KMS-11 (cell line): ENCODE measurements around the gene SEMA3B.

ENCODE experiments used
- H2AFZ ChIP-seq: fragments of 200-600 bp; sonication (generic); 2 replicates; pipeline ENCODE4 v1.6.1; 2016; ENCODE audit warnings: antibody characterized with exemption, mixed run types, low read depth
- H3K27ac ChIP-seq: fragments of 200-600 bp; sonication (generic); 2 replicates; pipeline ENCODE4 v1.6.1; 2016; ENCODE audit warnings: mild to moderate bottlenecking, mixed run types
- H3K27me3 ChIP-seq: fragments of 200-600 bp; sonication (generic); 2 replicates; pipeline ENCODE4 v1.6.1; 2017; ENCODE audit warnings: mild to moderate bottlenecking, low read depth, mixed run types, moderate library complexity; ENCODE audit not compliant: insufficient read depth
- H3K36me3 ChIP-seq: fragments of 200-600 bp; sonication (generic); 2 replicates; pipeline ENCODE4 v1.6.1; 2017; ENCODE audit warnings: mild to moderate bottlenecking, mixed run types; ENCODE audit not compliant: insufficient read depth
- H3K4me1 ChIP-seq: fragments of 200-600 bp; sonication (generic); 2 replicates; pipeline ENCODE4 v1.6.1; 2016; ENCODE audit warnings: mild to moderate bottlenecking, low read depth, mixed run types; ENCODE audit not compliant: poor library complexity, severe bottlenecking
- H3K4me2 ChIP-seq: fragments of 200-600 bp; sonication (generic); 2 replicates; pipeline ENCODE4 v1.7.0; 2016; ENCODE audit warnings: mild to moderate bottlenecking, mixed run types
- H3K4me3 ChIP-seq: fragments of 200-600 bp; sonication (generic); IDR thresholded peaks from 2 replicates; pipeline ENCODE4 v1.6.1; 2017; ENCODE audit warnings: low read depth, low read length, mixed read lengths; ENCODE audit not compliant: insufficient read depth
- H3K79me2 ChIP-seq: fragments of 200-600 bp; sonication (generic); 2 replicates; pipeline ENCODE4 v1.6.1; 2016; ENCODE audit warnings: low read depth, mixed run types; ENCODE audit not compliant: insufficient read depth
- H3K9ac ChIP-seq: fragments of 200-600 bp; sonication (generic); 2 replicates; pipeline ENCODE4 v1.6.1; 2016; ENCODE audit warnings: mild to moderate bottlenecking, mixed run types
- H4K20me1 ChIP-seq: fragments of 200-600 bp; sonication (generic); 2 replicates; pipeline ENCODE4 v1.6.1; 2016; ENCODE audit warnings: mild to moderate bottlenecking, mixed run types; ENCODE audit not compliant: insufficient read depth
- TF ChIP-seq, protein P1 (sequence below): fragments of 200-600 bp; sonication (generic); conservative IDR thresholded peaks from 2 replicates; pipeline ENCODE4 v1.6.1; 2017; ENCODE audit warnings: low read depth, mild to moderate bottlenecking, antibody characterized with exemption, low read length, moderate library complexity, mixed read lengths

Gene SEMA3B

DNA sequence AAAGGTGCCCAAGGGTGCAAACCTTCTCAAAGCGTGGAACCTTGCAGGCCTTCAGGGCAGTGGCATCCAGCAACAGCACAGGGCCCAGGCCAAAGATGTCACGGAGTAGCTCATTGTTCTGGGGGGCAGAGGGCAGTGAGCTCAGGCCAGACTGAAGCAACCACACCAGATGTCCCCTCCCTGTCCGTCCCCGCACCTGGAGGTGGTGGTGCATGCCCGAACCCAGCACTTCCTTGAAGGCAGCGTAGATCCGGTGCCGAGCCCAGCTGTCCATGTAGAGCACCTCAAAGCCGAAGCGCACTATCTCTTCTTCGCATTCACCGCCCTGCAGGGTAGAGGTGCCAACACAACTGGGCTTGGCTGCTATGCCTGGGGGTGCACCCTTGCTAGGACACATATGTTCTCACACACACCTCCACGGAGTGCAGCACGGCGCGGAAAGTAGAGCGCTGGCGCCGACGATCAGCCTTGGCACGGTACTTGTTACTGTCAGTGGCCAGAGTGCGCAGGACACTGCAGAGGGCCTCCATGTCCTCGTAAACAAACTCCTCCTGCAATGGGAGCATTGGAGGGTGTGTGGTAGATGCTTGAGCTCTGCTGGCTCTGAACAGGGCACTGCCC is 19.6 kb downstream of the SEMA3B start:
- H3K27me3 ChIP-seq, result no peaks in the 10 kb centered on the region
- TF ChIP-seq, protein P1, sequence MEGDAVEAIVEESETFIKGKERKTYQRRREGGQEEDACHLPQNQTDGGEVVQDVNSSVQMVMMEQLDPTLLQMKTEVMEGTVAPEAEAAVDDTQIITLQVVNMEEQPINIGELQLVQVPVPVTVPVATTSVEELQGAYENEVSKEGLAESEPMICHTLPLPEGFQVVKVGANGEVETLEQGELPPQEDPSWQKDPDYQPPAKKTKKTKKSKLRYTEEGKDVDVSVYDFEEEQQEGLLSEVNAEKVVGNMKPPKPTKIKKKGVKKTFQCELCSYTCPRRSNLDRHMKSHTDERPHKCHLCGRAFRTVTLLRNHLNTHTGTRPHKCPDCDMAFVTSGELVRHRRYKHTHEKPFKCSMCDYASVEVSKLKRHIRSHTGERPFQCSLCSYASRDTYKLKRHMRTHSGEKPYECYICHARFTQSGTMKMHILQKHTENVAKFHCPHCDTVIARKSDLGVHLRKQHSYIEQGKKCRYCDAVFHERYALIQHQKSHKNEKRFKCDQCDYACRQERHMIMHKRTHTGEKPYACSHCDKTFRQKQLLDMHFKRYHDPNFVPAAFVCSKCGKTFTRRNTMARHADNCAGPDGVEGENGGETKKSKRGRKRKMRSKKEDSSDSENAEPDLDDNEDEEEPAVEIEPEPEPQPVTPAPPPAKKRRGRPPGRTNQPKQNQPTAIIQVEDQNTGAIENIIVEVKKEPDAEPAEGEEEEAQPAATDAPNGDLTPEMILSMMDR, result no peak
- H4K20me1 ChIP-seq, result no peaks in the 10 kb centered on the region
- peaks cover 17% of the 10 kb centered on the region for H3K79me2 ChIP-seq
- no peak overlapping the region for H3K4me2 ChIP-seq
- H3K9ac ChIP-seq, result no peak overlapping the region
- H3K27ac ChIP-seq, result no peak overlapping the region
- H3K4me3 ChIP-seq, result no peak overlapping the region
- no peak overlapping the region for H2AFZ ChIP-seq
- no peaks in the 10 kb centered on the region for H3K36me3 ChIP-seq
- peaks cover 7% of the 10 kb centered on the region for H3K4me1 ChIP-seq

DNA sequence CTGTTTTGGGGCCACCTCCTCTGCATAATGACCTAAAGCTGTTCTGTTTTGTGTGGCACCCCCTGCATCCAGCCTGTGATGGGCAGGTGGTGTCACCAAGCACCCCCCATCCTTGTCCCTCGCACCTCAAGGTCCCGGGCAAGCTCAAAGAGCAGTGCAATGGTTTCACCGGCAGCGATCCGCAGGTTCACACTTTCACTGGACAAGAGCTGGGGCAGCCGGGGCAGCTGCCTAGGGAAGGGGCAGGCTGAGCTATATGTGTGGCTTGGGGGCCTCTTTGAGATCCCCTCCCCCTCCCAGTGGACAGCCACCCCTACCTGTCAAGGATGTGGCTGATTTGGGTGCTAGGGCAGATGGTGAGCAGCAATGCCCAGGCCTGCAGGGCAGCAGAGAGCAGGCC is 20.2 kb downstream of the SEMA3B start:
- Histone ChIP-seq H3K27me3 (no peaks in the 10 kb centered on the region), H3K9ac (no peak overlapping the region), H3K4me3 (no peak overlapping the region), H3K27ac (no peak overlapping the region), H3K36me3 (no peaks in the 10 kb centered on the region), H3K4me2 (no peak overlapping the region), H3K4me1 (peaks cover 7% of the 10 kb centered on the region), H3K79me2 (peaks cover 17% of the 10 kb centered on the region), H4K20me1 (no peaks in the 10 kb centered on the region), H2AFZ (no peak overlapping the region)
- TF ChIP-seq, protein P1, result no peak

DNA sequence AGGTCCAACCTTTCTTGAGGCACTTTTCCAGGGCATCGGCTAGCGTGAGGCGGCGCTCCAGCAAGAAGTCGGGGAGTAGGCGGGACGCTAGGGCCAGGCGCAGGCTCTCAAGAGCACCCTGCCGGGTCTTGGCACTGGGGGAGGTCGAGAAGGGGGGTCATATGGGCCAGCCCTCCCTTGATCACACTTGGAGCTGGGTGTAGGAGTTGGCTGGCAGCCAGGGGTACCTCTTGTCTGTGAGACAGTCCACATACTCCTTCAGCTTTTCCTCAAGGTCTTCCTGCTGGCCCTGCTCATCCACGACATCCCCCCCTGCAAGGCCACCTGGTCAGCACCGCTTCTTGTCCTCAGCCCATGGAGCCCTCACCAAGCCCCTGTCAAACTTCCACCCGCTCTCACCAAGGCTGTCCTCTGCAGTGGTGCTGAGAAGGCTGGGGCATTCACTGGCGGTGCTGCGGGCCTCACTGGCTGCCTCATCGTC is 21.3 kb downstream of the SEMA3B start:
- peaks cover 17% of the 10 kb centered on the region for H3K79me2 ChIP-seq
- no peaks in the 10 kb centered on the region for H3K27me3 ChIP-seq
- H3K4me1 ChIP-seq, result peaks cover 7% of the 10 kb centered on the region
- H3K27ac ChIP-seq, result no peak overlapping the region
- no peaks in the 10 kb centered on the region for H3K36me3 ChIP-seq
- H2AFZ ChIP-seq, result no peak overlapping the region
- H3K4me2 ChIP-seq, result no peak overlapping the region
- no peaks in the 10 kb centered on the region for H4K20me1 ChIP-seq
- no peak overlapping the region for H3K9ac ChIP-seq
- TF ChIP-seq, protein P1, result no peak
- no peak overlapping the region for H3K4me3 ChIP-seq

DNA sequence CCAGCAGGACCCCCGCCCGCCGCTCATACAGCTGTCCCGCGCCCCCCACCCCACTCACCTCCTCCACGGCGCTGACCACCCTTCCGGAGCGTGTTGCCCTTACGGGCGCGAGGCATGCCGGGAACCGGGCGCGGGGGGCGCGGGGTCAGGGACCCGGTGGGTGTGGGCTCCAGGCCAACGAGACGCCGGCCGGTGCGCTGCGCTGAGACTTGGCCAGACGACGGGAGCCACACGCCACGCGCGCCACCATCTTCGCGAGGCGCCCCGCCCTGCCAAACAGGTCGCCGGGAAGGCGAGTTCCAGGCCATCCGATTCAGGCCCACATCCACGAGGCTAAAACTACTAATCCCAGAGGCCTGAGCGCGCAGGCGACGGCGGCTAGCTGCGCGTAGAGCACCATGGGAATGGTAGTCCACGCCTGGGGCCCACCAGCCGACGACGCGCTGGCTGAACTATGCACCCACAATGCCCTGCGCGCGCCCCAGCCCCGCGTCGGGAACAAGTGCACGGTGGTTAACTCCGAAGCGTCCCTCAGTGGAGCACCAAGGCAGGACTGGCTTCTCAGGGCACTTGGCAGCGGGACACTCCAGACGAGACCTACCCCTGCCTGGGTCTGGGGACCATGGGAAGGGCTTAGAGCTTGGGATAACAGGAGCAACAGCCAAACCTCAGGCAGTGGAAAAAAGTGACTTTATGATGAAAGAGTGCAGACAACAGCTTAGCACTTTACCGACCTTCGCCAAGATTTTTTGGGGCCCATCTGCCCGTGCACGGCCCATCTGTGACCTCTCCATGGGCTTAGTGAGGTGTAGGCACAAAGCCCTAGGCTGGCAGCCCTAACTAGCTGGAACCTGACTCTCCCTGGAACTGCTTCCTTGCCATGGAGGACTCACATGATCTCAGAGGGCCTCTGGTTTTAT is 23.5 kb downstream of the SEMA3B start, which contains the start of gene IFRD2:
TSS of gene IFRD2 (minus strand) at position 271 of the 920 bp plus-strand sequence. CDS start at position 116, 155 bp downstream.
- peak within 1 kb of the TSS; percentile 96 for H3K9ac ChIP-seq
- TF ChIP-seq, protein P1, result no peak
- peak within 1 kb of the TSS; percentile 84 for H3K4me2 ChIP-seq
- H4K20me1 ChIP-seq, result no peaks in the 10 kb centered on the region
- peaks cover 17% of the 10 kb centered on the region for H3K79me2 ChIP-seq
- H3K27me3 ChIP-seq, result no peaks in the 10 kb centered on the region
- peaks cover 7% of the 10 kb centered on the region for H3K4me1 ChIP-seq
- no peaks in the 10 kb centered on the region for H3K36me3 ChIP-seq
- H3K4me3 ChIP-seq, result peak within 1 kb of the TSS; percentile 26
- peak within 1 kb of the TSS; percentile 61; the same call in 1 of the 2 replicates for H2AFZ ChIP-seq
- peak within 1 kb of the TSS; percentile 74 for H3K27ac ChIP-seq
